ENCODE measurements around the gene SAXO1. TPM values are rescaled to one million over a fixed set of nuclear protein-coding genes. Genes with fewer than 3 reads are reported as not detected.

SAXO1 gene
- total and polyA plus RNA-seq, 4 donors = under 0.01 to 0.05 (median 0.01) TPM; not detected in 1

GRCh38 chr9:18910916-18911315 lies 122.1 kb downstream of the SAXO1 start:
- DNase-seq (ENCODE audit: low spot score) = no peak
- peaks cover 0 to 6% (median 0%) of the 10 kb centered on the region in 4 donors for H3K27me3 ChIP-seq (ENCODE audit: control insufficient read depth in 4 of 4, insufficient read depth in 4 of 4, low read length in 3 of 4)
- H3K4me1 ChIP-seq (ENCODE audit: control insufficient read depth in 4 of 4, insufficient read depth in 4 of 4, low read length in 3 of 4) = no peaks in the 10 kb centered on the region
- H3K9ac ChIP-seq (ENCODE audit: low read depth in 1 of 2, low read length in 2 of 2) = no peak overlapping the region
- 47% methylated on average over 6 of the region's 6 CpGs for WGBS
- no peak overlapping the region for H3K27ac ChIP-seq (ENCODE audit: low read depth in 1 of 2, low read length in 2 of 2)
- no peaks in the 10 kb centered on the region for H3K9me3 ChIP-seq (ENCODE audit: control insufficient read depth in 4 of 4, low read length in 3 of 4)
- H3K4me3 ChIP-seq (ENCODE audit: low read depth in 1 of 3, low read length in 3 of 3) = no peak overlapping the region
- no peaks in the 10 kb centered on the region for H3K36me3 ChIP-seq (ENCODE audit: control insufficient read depth in 4 of 4, insufficient read depth in 3 of 4, low read depth in 1 of 4, low read length in 3 of 4)
- no peak for TF ChIP-seq ZBTB33 (IDR thresholded peaks at IDR 0.05)
- no peak for TF ChIP-seq CTCF (IDR thresholded peaks at IDR 0.05; ENCODE audit: low read depth, low read length, missing input control)
- no peak for TF ChIP-seq RAD21 (IDR thresholded peaks at IDR 0.05)
- TF ChIP-seq EGR1 (IDR thresholded peaks at IDR 0.05; ENCODE audit: low read depth in 2 of 2) = no peak
- no peak for TF ChIP-seq ATF3 (IDR thresholded peaks at IDR 0.05)
- TF ChIP-seq JUND (IDR thresholded peaks at IDR 0.05) = no peak

GRCh38 chr9:18910435-18910834 lies 122.6 kb downstream of the SAXO1 start:
- Histone ChIP-seq H3K36me3 (ENCODE audit: control insufficient read depth in 4 of 4, insufficient read depth in 3 of 4, low read depth in 1 of 4, low read length in 3 of 4) (no peaks in the 10 kb centered on the region), H3K27me3 (ENCODE audit: control insufficient read depth in 4 of 4, insufficient read depth in 4 of 4, low read length in 3 of 4) (peaks cover 0 to 6% (median 0%) of the 10 kb centered on the region in 4 donors), H3K4me3 (ENCODE audit: low read depth in 1 of 3, low read length in 3 of 3) (no peak overlapping the region), H3K9ac (ENCODE audit: low read depth in 1 of 2, low read length in 2 of 2) (no peak overlapping the region), H3K27ac (ENCODE audit: low read depth in 1 of 2, low read length in 2 of 2) (no peak overlapping the region), H3K4me1 (ENCODE audit: control insufficient read depth in 4 of 4, insufficient read depth in 4 of 4, low read length in 3 of 4) (no peaks in the 10 kb centered on the region), H3K9me3 (ENCODE audit: control insufficient read depth in 4 of 4, low read length in 3 of 4) (no peaks in the 10 kb centered on the region)
- TF ChIP-seq NR2F2 (IDR thresholded peaks at IDR 0.05) (no peak), REST (IDR thresholded peaks at IDR 0.05) (no peak), JUND (IDR thresholded peaks at IDR 0.05) (no peak), ZBTB33 (IDR thresholded peaks at IDR 0.05) (no peak), SP1 (IDR thresholded peaks at IDR 0.05) (no peak), HNF4G (IDR thresholded peaks at IDR 0.05) (no peak), FOXA1 (IDR thresholded peaks at IDR 0.05) (no peak), CTCF (IDR thresholded peaks at IDR 0.05; ENCODE audit: low read depth, low read length, missing input control) (no peak), GABPA (IDR thresholded peaks at IDR 0.05 in 1 of 2, conservative IDR thresholded peaks at IDR 0.05 in 1 of 2) (no peak), EGR1 (IDR thresholded peaks at IDR 0.05; ENCODE audit: low read depth in 2 of 2) (no peak), TAF1 (conservative IDR thresholded peaks at IDR 0.05) (no peak), MAX (IDR thresholded peaks at IDR 0.05) (no peak), FOXA2 (IDR thresholded peaks at IDR 0.05) (no peak)
- DNase-seq (ENCODE audit: low spot score) = no peak
- 57% methylated on average over 2 of the region's 2 CpGs for WGBS
